SW480 (cell line): ENCODE measurements around the gene AMMECR1.
A peak's percentile ranks its signal among the peaks of the same experiment; 100 is the strongest.
"Not testable (repeated sequence)": the region's sequence is repeated elsewhere in the genome, so short reads cannot be mapped to it uniquely, and the experiment has no call there.

Experiments used
- DNase-seq: peaks from one replicate; pipeline ENCODE4 v3.0.0-alpha.2; 2016; ENCODE audit warnings: low spot score

Gene AMMECR1

DNA sequence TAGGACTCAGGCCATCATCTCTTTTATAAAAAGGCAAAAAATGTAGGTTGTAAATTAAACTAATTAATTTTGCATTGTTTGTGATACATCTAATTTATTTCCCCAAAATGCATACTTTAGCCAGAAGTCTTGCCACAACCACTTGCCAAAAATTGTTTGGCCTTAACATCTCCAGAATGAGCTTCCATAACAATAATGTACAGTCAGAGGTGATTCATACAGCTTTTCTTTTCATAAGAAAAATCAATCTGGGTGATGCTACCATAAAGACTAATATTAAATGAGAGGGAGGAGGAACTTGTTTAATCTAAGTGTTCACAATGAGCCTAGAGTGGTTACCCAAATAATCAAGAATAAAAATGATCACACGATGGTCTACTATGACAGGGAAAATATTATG is 59.3 kb downstream of the AMMECR1 start:
- no peak for DNase-seq

GRCh38 chrX:110257889-110258288 is 60.0 kb downstream of the AMMECR1 start:
- no peak for DNase-seq

- DNase-seq = no peak
These were observed 65.2 kb downstream of the AMMECR1 start for GRCh38 chrX:110252711-110253110.

DNA sequence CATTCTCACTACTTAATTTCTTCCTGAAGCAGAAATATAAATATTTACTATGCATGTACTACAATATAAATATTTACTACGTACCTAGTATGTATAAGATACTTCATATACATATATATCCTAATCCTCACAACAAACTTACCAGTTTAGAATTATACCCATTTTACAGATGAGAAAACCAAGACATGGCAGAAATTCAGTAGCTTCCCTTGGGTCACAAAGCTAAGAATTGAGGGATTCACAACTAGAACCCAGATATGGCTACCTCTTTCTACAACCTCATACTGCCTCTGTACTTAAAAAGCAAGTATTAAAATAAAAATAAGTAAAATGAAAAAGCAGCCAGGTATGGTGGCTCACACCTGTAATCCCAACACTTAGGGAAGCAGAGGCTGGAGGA is 65.9 kb downstream of the AMMECR1 start:
- no peak for DNase-seq

DNA sequence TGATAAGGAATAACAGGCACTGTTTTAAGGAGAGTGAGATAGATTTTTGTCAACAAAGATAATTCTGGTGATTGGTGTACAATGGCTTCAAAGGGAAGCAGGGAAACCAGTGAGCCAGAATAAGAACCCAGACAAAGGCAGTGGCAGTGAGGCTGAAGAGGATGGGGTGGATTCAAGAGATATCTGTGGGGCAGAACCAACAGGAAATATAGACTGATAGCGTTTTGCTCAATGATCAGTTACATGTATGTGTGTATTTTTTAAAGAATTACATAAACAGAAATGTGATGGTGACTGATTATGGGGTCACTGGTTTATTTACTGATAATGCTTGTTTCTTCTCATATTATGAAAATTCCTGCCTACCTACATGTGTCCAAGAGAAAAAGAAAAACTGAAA is 66.4 kb downstream of the AMMECR1 start:
- no peak for DNase-seq

GRCh38 chrX:110250847-110251246 is 67.0 kb downstream of the AMMECR1 start:
- DNase-seq = no peak

GRCh38 chrX:110248578-110248977 is 69.3 kb downstream of the AMMECR1 start:
- no peak for DNase-seq

- DNase-seq = no peak
These were observed 72.9 kb downstream of the AMMECR1 start for GRCh38 chrX:110245011-110245410.

DNA sequence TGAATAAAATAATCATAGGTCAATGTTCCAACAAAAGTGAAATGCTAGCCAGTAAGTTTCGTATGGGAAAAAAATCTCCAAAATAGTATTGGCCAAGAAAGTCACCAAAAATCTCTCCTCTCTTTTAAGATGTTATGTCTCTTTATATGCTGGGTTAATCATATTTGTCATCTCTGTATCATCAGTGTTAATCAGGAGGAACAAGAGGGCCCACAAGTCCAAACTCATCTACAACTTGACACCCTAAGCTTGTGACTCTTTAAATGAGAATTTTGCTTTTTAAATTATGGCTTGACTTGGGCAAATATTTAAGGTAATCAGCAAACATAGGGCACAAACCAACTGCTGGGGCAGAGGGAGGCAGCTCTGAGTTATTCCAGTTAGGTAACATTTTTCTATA is 75.5 kb downstream of the AMMECR1 start:
- DNase-seq = no peak

GRCh38 chrX:110241816-110242215 is 76.1 kb downstream of the AMMECR1 start:
- no peak for DNase-seq

- not testable (repeated sequence) for DNase-seq
These were observed 79.6 kb downstream of the AMMECR1 start for GRCh38 chrX:110238259-110238658.

DNA sequence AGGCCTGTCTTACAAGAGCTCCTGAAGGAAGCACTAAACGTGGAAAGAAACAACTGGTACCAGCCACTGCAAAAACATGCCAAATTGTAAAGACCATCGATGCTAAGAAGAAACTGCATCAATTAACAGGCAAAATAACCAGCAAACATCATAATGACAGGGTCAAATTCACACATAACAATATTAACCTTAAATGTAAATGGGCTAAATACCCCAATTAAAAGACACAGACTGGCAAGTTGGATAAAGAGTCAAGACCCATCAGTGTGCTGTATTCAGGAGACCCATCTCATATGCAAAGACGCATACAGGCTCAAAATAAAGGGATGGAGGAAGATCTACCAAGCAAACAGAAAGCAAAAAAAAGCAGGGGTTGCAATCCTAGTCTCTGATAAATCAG is 86.4 kb downstream of the AMMECR1 start:
- DNase-seq = not testable (repeated sequence)

GRCh38 chrX:110229497-110230111 is 88.3 kb downstream of the AMMECR1 start:
- DNase-seq = peak; percentile 57

GRCh38 chrX:110228453-110228852 is 89.4 kb downstream of the AMMECR1 start:
- DNase-seq = no peak

GRCh38 chrX:110226931-110227330 is 91.0 kb downstream of the AMMECR1 start:
- no peak for DNase-seq

DNA sequence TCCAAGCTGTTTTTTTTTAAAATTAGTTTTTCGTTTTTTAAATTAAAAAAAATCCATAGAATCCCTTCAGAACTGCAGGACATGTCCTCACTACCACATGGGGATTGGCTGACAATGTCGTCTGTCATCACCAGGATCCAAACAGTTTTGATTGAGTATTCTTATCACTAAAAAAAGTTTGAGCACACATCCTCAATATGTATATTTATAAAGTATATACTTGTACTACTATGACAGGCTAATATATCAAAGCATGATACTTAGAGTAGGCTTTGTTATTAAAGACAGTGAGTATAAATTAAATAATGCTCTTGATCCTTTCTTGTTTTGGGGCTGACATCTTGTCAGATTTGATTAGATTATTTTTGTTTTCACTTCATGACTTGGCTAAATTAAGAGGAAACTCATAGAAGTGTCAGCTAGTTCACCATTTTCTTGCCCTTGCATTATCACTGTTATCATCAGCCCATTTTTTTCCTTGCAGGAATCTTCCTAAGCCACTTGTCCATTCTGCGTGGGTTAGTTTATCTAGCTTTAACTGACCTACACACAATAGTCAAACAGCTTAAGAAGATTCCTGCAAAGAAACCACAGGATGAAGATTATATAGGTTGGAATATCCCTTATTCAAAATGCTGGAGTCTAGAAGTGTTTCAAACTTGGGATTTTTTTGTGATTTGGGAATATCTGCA is 92.8 kb downstream of the AMMECR1 start:
- no peak for DNase-seq

DNA sequence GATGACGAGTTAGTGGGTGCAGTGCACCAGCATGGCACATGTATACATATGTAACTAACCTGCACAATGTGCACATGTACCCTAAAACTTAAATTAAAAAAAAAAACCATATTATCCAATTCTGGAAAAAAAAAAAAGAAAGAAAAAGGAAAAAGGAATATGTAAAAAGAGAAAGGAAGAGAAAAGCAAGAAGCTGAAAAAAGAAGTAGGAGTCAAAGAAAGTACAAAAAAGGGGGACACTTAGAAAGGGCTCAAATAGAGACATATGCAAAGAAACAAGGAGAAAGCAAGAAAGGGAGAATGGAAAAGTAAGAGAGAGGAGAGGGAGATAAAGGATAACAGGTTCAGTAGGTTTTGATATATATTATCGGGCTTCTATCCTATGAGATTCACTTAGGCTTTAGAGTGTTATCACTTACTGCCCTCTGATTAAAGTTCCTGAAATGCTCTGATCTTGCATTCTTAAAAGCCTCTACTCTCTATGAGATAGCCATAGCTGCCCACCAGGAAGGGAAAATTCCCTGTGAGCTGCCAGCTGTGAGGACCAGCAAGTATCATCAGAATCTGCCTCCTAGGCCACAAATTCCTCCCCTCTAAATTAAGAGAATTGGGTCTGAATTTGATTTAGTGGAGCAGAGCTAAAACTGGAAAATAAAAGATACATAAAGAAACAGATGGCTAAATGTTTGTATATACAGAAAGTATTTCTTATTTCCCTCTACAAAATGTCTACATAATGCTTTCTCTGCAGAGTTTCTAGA is 95.2 kb downstream of the AMMECR1 start:
- no peak for DNase-seq

GRCh38 chrX:110219920-110220319 is 98.0 kb downstream of the AMMECR1 start:
- no peak for DNase-seq

DNA sequence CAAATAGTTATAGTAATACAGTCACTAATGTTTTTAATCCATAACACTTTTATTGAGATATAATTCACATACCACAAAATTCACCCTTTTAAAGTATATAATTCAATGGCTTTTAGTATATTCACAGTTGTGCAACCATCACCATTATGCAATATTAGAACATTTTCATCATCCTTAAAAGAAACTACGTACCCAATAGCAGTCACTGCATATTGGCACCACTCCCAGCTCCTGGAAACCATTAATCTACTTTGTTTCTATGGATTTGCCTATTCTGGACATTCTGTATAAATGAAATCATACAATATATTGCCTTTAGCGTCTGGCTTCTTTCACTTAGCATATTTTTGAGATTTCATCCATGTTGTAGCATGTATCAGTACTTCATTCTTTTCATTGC is 99.3 kb downstream of the AMMECR1 start:
- DNase-seq = no peak

- DNase-seq = peak; percentile 5
These were observed 101.9 kb downstream of the AMMECR1 start for GRCh38 chrX:110216027-110216426.

- no peak for DNase-seq
These were observed 102.5 kb downstream of the AMMECR1 start for GRCh38 chrX:110215411-110215810.

DNA sequence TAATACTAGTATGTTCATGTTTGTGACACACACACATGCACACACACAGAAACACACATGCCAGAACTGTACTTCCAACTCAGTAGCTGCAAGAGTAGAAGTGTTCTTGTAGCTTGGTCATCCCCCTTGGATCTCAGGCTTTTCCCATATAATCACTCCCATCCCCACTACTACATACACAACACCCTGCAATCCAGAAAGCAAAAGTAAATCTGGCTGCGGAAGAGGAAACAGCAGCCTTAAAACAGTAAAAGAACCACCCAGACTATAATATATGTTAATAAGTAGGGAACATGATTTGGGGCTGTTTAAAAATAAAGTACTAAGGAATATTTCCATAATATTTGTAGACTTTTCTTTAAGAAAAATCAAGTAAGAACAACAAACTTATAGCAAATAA is 103.2 kb downstream of the AMMECR1 start:
- DNase-seq = no peak

GRCh38 chrX:110213183-110213582 is 104.7 kb downstream of the AMMECR1 start:
- no peak for DNase-seq
